ENCODE results near the gene RAB6A. TPM values are rescaled to one million over a fixed set of nuclear protein-coding genes. Genes with fewer than 3 reads are reported as not detected.

The RAB6A gene
- total and polyA plus RNA-seq, 10 of the 15 experiments (the other 5 are each of a cell fraction or from before 2014, with no cell fraction given) = 9.8 to 107 (median 34.1) TPM

- Histone ChIP-seq H3K4me1 (ENCODE audit: control insufficient read depth, insufficient read depth, low read length) (no peaks in the 10 kb centered on the region; the same call in 1 of the 2 replicates), H3K9me3 (replicated peaks; ENCODE audit: control insufficient read depth, insufficient read depth, low read length) (no peaks in the 10 kb centered on the region), H3K4me3 (peak overlapping the region; percentile 98), H3K4me2 (ENCODE audit: control insufficient read depth, insufficient read depth) (peak overlapping the region; percentile 79), H3K9ac (ENCODE audit: control insufficient read depth, insufficient read depth, low read length) (no peak overlapping the region), H3K27ac (ENCODE audit: control insufficient read depth, insufficient read depth) (no peak overlapping the region), H3K79me2 (ENCODE audit: control insufficient read depth, insufficient read depth, low read length) (peaks cover 54% of the 10 kb centered on the region), H4K20me1 (ENCODE audit: control insufficient read depth, insufficient read depth) (no peaks in the 10 kb centered on the region), H3K27me3 (replicated peaks in 1 of 2; ENCODE audit: control insufficient read depth in 2 of 2, insufficient read depth in 2 of 2, low read length in 1 of 2) (no peaks in the 10 kb centered on the region), H2AFZ (ENCODE audit: control insufficient read depth, low read depth, low read length) (no peak overlapping the region), H3K36me3 (ENCODE audit: control insufficient read depth in 2 of 2, insufficient read depth in 2 of 2, low read length in 1 of 2) (peaks cover 0 to 2% of the 10 kb centered on the region in 2 experiments; a peak in 2 of 4 replicates)
- intact Hi-C loops (cut with micrococcal nuclease; ENCODE audit: unreplicated experiment) (no loop called here), in situ Hi-C loops (cut with MboI) (no loop called here)
- WGBS (ENCODE audit: insufficient coverage, insufficient replicate concordance, low lambda C conversion rate, missing lambda C conversion rate) = 87% methylated on average over 1 of the region's 1 CpG
- CTCF ChIA-PET = no interaction called here
- TF ChIP-seq SKIL (IDR thresholded peaks at IDR 0.05; ENCODE audit: low read depth, poor library complexity, severe bottlenecking) (no peak), HCFC1 (IDR thresholded peaks at IDR 0.05; ENCODE audit: low read length) (no peak), BRCA1 (IDR thresholded peaks at IDR 0.05; ENCODE audit: low read depth, low read length) (no peak), JUND (IDR thresholded peaks at IDR 0.05; ENCODE audit: low read depth, low read length) (no peak), RFX5 (IDR thresholded peaks at IDR 0.05; ENCODE audit: low read depth, low read length) (no peak)
- FAIRE-seq = no peak
- DNase-seq (ENCODE audit: low read depth, low spot score) = no peak
- RAD21 ChIA-PET (ENCODE audit: unreplicated experiment) = interaction anchor here (0.5 to 1.9 kb wide), 4 partner anchors 21 to 30 kb away, joined by 3 to 6 read pairs (median 5); partner anchors contain the start of gene MRPL48
- ATAC-seq = no peak
- POLR2A ChIA-PET = interaction anchor here (1.0 to 1.1 kb wide), 2 partner anchors 21 to 29 kb away, joined by 3 to 4 read pairs; partner anchors contain the start of gene MRPL48
- BruUV-seq (replicated peaks) = no TSS peak
- SMC1A ChIA-PET (ENCODE audit: uncharacterized antibody, unreplicated experiment) = interaction anchor here (0.7 to 1.2 kb wide), 3 partner anchors 21 to 111 kb away, joined by 3 read pairs; no protein-coding TSS in a partner anchor
Measured at GRCh38 chr11:73758451-73758850, 2.4 kb downstream of the RAB6A start.

Measured in GM12878 (cell line).